Mammary epithelial cell (primary cell): Measurements from ENCODE around the gene SLAIN1.
"Not testable (repeated sequence)": the region's sequence is repeated elsewhere in the genome, so short reads cannot be mapped to it uniquely, and the experiment has no call there.

Experiments
- CTCF ChIP-seq, 2 donors: IDR thresholded peaks in 1 of 2; conservative IDR thresholded peaks in 1 of 2; 2 replicates each; pipeline ENCODE4 v1.5.1; 2011 to 2012; ENCODE audit warnings: inconsistent platforms in 2 of 2, low read length in 2 of 2, mild to moderate bottlenecking in 2 of 2, control low read depth in 1 of 2, low read depth in 1 of 2; ENCODE audit not compliant: insufficient read depth in 1 of 2; ENCODE audit errors: extremely low read depth in 1 of 2
- EZH2 ChIP-seq: IDR thresholded peaks from 2 replicates; pipeline ENCODE4 v1.6.1; 2012; ENCODE audit warnings: low read length, inconsistent platforms, borderline replicate concordance

DNA sequence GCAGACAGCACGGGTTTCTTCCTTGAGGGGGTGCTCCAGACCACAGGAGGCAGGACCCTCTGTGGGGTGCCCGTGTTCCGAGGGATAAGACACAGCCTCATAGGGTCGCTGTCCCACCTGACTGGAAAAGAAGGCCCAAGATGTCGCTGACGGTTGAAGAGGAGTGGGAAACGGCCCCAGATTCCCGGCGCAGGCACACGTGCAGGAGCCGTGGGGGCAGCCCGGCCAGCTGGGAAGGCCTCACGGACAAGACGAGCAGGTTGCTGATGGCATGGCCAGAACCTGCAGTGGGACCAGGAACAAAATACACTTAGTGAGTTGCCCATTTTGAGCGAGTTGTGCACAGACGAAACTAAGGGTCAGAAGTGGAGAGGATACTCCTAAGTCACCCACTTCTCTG lies 35.2 kb upstream of the SLAIN1 start:
- TF ChIP-seq EZH2; CTCF (conservative IDR thresholded peaks at IDR 0.05 in 1 of 2, IDR thresholded peaks at IDR 0.05 in 1 of 2; ENCODE audit: extremely low read depth in 1 of 2, insufficient read depth in 1 of 2, low read depth in 1 of 2, low read length in 2 of 2): not testable (repeated sequence)
